GM23338 (cell line): Measurements from ENCODE around the gene SLC9A2.

Experiments used
- CREB1 ChIP-seq: fragments of 250-450 bp; sonication (Bioruptor Pico); IDR thresholded peaks from 2 replicates; pipeline ENCODE4 v1.5.0; 2020; ENCODE audit warnings: low read depth, mild to moderate bottlenecking, moderate library complexity
- EZH2 ChIP-seq: fragments of 200-600 bp; sonication (generic); IDR thresholded peaks from one replicate; pipeline ENCODE4 v1.8.0; 2017; ENCODE audit warnings: antibody characterized with exemption, mild to moderate bottlenecking, low read depth; ENCODE audit not compliant: unreplicated experiment
- EZH2phosphoT487 ChIP-seq: fragments of 200-600 bp; sonication (generic); IDR thresholded peaks from one replicate; pipeline ENCODE4 v1.8.1; 2018; ENCODE audit warnings: antibody characterized with exemption; ENCODE audit not compliant: unreplicated experiment
- TF ChIP-seq, protein P1 (sequence below): IDR thresholded peaks from one replicate; pipeline ENCODE4 v1.6.1; 2018; ENCODE audit warnings: antibody characterized with exemption; ENCODE audit not compliant: unreplicated experiment
- TF ChIP-seq, protein P2 (sequence below), 2 experiments: fragments of 200-600 bp in 1 of 2; sonication (generic) in 1 of 2; conservative IDR thresholded peaks; 2 replicates each; pipeline versions ENCODE4 v1.5.1 to v1.6.1; 2016 to 2017; ENCODE audit warnings: antibody characterized with exemption in 2 of 2, low read depth in 2 of 2, mild to moderate bottlenecking in 2 of 2, moderate library complexity in 1 of 2

DNA sequence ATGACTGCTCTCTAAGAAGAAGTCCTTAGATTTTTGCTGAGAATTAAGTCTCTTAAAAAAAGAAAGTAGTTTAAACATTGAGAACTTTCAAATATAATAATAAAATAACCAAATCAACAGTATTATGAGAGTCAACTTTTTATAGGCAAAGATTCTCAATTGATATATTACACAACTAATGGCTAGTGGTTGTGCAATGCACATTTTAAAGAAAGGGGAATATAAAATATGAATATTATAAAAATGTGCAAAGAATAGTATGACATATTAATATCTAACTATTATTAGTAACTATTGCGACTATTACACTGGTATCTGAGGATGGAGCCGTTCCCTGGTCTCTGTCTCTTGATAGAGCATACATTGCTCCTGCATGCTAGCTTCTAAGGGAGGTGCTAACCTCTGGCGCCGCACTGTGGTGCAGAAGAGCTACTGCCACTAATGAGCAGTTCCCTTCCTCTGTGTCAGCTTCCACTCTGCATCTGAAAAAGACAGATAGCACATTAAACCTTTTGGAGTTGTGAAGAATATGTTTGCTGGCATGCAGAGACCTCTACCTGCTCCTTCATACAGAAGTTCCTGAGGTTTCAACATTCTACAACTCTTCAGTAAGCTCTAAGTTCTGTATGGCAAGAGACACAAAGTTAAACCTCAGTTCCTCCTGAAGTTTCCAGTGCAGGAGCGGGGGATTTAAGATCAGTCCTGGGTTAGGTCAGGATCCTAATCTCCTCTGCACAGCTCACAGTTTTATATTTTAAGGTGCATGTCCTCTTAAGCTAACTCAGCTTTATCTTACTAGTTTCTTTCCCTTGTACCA is 3.5 kb upstream of the SLC9A2 start:
- TF ChIP-seq, protein P1, sequence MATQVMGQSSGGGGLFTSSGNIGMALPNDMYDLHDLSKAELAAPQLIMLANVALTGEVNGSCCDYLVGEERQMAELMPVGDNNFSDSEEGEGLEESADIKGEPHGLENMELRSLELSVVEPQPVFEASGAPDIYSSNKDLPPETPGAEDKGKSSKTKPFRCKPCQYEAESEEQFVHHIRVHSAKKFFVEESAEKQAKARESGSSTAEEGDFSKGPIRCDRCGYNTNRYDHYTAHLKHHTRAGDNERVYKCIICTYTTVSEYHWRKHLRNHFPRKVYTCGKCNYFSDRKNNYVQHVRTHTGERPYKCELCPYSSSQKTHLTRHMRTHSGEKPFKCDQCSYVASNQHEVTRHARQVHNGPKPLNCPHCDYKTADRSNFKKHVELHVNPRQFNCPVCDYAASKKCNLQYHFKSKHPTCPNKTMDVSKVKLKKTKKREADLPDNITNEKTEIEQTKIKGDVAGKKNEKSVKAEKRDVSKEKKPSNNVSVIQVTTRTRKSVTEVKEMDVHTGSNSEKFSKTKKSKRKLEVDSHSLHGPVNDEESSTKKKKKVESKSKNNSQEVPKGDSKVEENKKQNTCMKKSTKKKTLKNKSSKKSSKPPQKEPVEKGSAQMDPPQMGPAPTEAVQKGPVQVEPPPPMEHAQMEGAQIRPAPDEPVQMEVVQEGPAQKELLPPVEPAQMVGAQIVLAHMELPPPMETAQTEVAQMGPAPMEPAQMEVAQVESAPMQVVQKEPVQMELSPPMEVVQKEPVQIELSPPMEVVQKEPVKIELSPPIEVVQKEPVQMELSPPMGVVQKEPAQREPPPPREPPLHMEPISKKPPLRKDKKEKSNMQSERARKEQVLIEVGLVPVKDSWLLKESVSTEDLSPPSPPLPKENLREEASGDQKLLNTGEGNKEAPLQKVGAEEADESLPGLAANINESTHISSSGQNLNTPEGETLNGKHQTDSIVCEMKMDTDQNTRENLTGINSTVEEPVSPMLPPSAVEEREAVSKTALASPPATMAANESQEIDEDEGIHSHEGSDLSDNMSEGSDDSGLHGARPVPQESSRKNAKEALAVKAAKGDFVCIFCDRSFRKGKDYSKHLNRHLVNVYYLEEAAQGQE, result no peak
- TF ChIP-seq, protein P2, sequence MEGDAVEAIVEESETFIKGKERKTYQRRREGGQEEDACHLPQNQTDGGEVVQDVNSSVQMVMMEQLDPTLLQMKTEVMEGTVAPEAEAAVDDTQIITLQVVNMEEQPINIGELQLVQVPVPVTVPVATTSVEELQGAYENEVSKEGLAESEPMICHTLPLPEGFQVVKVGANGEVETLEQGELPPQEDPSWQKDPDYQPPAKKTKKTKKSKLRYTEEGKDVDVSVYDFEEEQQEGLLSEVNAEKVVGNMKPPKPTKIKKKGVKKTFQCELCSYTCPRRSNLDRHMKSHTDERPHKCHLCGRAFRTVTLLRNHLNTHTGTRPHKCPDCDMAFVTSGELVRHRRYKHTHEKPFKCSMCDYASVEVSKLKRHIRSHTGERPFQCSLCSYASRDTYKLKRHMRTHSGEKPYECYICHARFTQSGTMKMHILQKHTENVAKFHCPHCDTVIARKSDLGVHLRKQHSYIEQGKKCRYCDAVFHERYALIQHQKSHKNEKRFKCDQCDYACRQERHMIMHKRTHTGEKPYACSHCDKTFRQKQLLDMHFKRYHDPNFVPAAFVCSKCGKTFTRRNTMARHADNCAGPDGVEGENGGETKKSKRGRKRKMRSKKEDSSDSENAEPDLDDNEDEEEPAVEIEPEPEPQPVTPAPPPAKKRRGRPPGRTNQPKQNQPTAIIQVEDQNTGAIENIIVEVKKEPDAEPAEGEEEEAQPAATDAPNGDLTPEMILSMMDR (conservative IDR thresholded peaks at IDR 0.05; ENCODE audit: low read depth in 2 of 2), result peak; percentile 82 to 92
- TF ChIP-seq CREB1 (CRISPR knock-in tag), result no peak
- no peak for TF ChIP-seq EZH2
- TF ChIP-seq EZH2phosphoT487, result no peak
